NCI-H2196 treated with DMSO at 0.1 percent for 48 hours (cell line): ENCODE measurements around the gene NACA2.
"Not testable (repeated sequence)": the region's sequence is repeated elsewhere in the genome, so short reads cannot be mapped to it uniquely, and the experiment has no call there.

Experiments
- DNase-seq: peaks from one replicate; lab custom pipeline; 2025; ENCODE audit not compliant: unreplicated experiment; lab: John Stamatoyannopoulos, UW

The NACA2 gene

DNA sequence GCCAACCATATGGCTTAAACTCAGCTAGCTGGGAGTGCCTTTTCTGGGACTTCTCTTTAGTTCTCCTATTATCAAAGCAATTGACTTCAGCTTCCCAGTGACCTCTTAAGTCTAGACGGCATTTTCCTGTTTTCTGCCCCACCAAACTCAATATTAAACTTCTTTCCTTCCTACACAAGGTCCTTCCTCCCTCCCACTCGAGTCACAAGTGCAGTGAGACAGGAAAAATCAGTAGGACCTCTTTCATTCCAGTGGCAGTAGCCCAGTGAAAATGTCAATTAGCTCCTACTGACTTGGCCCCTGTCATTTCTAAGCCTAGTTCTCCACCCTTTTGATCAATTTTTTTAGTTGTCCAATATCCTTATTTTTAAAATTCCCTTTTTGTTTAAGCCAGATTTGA is 9.6 kb upstream of the NACA2 start:
- DNase-seq, result no peak

DNA sequence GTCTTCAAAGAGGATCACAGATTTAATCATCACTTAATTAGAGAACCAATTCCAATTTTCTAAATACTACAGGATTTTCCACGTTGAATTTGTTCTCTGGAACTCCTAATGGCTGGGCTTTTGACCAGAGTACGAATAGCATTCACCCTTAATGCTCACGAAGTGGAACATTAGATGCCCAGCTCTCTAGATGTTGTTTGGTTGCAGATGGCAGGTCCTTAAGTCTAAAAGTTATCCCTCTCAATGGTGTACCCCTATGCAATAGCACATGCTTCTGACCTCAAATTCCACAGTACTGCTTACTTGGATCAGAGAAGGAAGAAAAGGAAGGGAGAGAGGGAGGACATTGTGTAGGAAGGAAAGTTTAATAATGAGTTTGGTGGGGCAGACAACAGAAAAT is 8.6 kb upstream of the NACA2 start:
- DNase-seq, result no peak

GRCh38 chr17:61598014-61598413 is 7.0 kb upstream of the NACA2 start:
- no peak for DNase-seq

DNA sequence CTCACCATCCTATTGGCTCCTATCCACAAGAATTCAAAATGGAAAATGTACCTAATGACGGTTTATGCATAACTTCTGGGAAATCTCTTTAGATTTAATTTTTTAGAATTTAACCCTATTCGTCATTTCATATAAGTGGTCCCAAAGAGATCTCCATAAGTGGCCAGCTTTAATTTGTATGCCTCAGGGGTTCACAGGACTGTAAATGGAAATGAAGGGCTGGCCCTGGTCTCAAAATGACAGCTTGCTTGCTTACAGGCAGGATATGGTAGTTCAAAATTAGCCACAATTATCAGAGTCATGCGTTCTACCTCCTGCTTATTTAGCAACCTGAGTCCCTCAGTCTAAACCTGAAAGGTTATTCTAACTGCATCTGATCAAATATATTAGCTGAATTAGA is 6.6 kb upstream of the NACA2 start:
- no peak for DNase-seq

DNA sequence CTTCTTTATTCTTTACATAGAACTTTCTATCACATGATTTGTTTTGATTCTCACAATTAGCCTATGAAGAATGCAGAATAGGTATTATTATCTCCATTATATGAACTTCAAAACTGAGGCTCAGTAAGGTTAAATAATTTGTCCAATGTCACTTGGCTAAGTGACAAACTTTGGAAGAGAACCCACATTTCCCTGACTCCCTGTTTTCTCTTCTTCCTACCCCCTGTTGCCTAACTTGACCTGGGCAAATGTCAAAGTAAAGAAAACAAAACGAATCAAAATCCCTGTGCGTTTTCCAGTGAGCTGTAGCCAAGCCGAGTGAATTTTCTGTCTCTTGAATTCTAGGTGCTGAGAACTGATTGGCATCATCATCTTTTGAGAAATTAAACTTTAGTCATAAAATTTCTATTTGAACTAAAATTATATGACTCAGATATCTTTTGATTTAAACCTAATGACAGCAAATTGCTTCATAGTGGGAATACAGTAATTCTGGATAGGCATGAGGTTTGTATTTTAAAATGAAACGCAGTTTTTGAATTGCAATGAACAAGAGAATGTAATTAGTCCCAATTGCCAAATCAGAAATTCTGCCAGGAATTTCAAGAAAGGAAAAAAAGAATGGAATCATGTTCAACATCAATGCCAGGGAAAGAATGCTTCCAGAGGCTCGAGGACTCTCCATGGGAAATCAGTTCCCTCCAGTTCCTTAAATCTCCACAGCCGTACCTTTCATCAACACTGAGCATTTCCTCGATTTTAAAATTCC is 4.6 kb upstream of the NACA2 start:
- DNase-seq, result no peak

- no peak for DNase-seq
Measured at GRCh38 chr17:61594294-61594825, 3.3 kb upstream of the NACA2 start.

- DNase-seq, result no peak
Measured at GRCh38 chr17:61593426-61593825, 2.4 kb upstream of the NACA2 start.

- no peak for DNase-seq
Measured at GRCh38 chr17:61591930-61592329, 911 bp upstream of the NACA2 start.

DNA sequence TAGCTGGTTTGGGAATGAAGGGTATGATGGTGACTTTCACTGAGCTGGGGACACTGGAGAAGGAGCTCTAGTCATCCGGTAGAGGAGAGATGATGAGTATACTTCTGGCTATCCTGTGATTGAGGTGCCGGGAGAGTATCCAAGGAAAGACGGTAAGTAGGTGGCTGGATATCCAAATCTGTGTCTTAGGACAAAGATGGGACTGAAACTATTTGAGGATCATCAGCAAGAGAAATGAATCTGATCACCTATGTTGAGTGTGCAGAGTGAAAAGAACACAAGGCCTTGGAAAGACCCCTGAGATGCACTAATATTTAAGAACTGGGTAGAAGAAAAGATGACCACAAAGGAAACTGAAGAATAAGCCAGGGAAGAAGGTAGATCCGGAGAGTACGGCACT is 1.0 kb downstream of the NACA2 start:
- no peak for DNase-seq

- DNase-seq, result no peak
Measured at GRCh38 chr17:61587807-61588660, 3.0 kb downstream of the NACA2 start.

- no peak for DNase-seq
Measured at GRCh38 chr17:61587242-61587641, 3.8 kb downstream of the NACA2 start.

DNA sequence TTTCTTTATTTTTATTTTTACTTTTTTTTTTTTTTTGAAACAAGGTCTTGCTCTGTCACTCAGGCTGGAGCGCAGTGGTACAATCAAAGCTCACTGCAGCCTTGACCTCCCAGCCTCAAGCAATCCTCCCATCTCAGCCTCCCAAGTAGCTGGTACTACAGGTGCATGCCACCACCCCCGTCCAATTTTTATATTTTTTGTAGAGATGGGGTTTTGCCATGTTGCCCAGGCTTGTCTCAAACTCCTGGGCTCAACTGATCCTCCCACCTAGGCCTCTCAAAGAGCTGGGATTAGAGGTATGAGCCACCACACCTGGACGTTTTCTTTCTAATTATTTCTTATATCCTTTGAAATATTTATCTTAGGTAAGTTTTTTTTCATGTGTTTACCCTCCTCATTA is 4.4 kb downstream of the NACA2 start:
- not testable (repeated sequence) for DNase-seq

DNA sequence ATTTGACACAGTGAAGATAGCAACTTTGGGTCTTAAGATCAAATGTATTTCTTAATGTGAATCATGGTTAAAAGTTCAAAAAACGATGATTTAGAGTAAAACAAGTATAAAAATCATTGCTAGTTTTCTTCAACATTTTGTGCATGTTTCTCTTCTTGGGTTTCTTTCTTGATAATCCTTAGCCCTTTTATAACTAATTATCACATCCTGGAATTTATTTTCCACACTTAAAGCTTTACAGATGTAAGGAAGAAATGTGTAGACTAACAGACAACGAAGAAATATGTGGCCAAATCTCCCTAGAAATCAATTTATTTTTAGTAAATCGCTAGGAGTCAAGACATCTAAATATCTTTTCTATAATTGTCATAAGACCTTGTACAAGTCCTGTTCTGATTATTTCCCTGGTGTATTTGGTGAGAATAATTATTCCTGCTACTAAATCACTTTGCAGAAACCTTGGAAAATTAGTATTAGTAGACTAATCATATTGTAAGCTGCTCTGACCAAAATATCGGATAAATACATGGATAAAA is 4.9 kb downstream of the NACA2 start:
- no peak for DNase-seq

DNA sequence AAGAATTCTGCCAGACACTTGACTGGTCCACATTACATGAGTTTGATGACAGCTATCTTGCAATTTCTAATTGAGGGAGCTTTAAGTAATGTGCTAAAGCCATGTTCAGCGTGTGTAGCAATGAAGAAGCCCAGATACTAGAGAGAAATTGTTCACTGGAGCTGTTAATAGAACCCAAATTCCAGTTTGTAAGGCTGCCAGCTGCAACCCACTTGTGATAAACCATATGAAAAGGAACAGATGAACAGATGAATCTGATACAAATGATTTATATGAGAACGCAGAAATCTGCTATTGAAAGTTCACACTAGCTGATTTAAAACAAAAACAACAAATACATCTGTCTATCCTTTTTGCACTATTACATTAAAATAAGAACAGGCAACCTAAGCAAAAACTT is 6.2 kb downstream of the NACA2 start:
- no peak for DNase-seq

GRCh38 chr17:61584266-61584665 is 6.8 kb downstream of the NACA2 start:
- no peak for DNase-seq

DNA sequence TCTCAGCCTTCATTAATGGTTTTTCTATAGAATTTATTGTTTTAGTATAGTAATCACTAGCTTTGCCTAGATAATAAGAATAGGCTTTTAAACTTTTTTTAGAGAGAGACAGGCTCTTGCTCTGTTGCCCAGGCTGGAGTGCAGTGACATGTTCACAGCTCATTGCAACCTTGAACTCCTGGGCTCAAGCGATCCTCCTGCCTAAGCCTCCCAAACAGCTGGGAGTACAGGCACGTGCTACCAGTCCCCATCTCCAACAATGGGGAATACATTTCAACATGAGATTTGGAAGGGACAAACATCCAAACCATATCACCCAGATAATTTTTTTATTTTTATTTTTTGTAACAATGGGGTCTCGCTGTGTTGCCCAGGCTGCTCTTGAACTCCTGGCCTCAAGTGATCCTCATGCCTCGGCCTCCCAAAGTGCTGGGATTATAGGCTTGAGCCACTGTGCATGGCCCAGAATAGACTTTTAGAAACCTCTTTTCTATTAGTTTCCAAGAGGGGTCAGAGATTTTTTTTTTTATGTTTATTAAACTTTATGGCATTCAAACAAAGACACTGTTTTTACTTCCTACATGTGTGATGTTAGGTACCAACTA is 7.3 kb downstream of the NACA2 start:
- no peak for DNase-seq

DNA sequence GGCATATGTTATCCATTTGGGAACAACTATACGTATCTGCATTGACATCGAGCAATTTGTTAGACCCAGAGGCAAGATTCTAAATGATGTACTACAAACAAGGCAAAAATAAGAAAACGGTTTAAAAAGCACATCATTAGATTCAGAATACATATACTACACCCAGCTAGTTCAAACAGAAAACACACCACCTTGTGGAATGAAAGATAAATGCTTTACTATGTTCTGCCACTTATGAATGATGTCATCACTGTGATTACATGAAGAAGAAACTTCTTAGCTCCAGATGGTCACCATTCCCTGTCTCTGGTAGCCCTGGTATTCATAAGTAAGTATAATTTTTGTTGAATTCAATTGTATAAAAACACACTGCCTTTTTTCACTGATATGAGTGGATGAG is 7.8 kb downstream of the NACA2 start:
- DNase-seq, result no peak

DNA sequence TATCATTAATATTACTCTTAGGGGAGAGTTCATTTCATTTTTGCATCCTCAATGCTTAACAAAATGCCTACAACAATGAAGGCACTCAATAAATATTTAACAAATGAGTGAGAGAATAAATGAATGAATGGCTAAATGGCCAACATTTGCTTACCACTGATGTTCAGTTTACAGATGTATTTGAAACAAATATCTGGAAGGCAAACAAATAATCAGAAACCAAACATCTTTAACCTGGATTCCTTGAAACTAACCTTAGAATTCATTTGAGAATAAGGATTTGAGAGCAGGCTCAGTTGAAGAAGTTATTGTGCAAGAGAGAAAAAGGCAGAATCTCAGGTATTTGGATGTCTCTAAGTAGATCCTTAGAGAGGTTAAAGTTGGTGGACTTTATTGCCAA is 8.4 kb downstream of the NACA2 start:
- no peak for DNase-seq

GRCh38 chr17:61581611-61582349 is 9.2 kb downstream of the NACA2 start:
- DNase-seq, result no peak

DNA sequence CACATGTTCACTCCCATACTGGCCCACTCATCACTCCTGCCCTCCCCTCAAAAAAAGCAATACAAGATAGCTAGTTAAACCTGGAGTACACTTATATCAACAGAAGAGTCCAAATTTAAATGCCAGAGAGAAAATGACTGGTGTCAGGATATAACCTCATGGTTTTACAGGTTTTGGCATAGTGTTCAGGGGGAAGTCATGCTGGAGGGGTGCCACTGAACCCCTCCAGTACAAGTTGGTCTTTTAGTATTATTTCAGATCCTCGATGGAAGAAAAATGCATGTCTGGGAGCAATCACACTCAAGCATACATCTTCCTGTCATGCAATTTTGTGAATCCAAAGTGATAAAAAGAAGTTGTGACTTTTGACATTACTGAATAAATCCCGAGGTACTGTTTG is 10.5 kb downstream of the NACA2 start:
- DNase-seq, result no peak

DNA sequence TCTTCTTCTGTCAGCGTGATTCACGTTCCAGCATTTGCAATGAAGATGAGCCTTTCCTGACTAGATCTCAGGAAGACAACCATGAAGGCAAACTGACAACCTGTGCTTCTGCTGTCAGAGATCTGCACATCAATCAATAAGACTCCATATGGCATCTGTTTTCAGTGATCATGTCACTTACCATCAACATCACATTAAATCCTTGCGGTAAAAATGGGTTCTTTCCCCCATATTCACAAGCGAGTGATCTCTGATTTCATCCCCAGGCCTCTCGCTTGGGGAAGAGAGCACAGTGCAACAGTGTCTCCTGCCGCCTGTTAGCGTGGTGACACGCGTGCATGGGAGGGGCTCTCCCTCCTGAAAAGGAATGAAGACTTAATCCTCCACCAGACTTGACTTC is 11.1 kb downstream of the NACA2 start:
- no peak for DNase-seq
